Subcutaneous abdominal adipose tissue (tissue), 5 donors: ENCODE data around the gene XIAP.
"Not testable (repeated sequence)": the region's sequence is repeated elsewhere in the genome, so short reads cannot be mapped to it uniquely, and the experiment has no call there.

ENCODE experiments used
- H3K27ac ChIP-seq: one replicate; pipeline ENCODE4 v1.7.0; 2013; ENCODE audit warnings: low read depth, mild to moderate bottlenecking, inconsistent platforms, low read length, moderate library complexity
- H3K27me3 ChIP-seq, 5 donors: one replicate each; pipeline ENCODE4 v1.7.0; 2013; ENCODE audit warnings: low read length in 5 of 5, inconsistent platforms in 1 of 5; ENCODE audit not compliant: control insufficient read depth in 5 of 5, insufficient read depth in 4 of 5
- H3K36me3 ChIP-seq, 5 donors: one replicate each; pipeline ENCODE4 v1.7.0; 2013; ENCODE audit warnings: low read length in 5 of 5; ENCODE audit not compliant: control insufficient read depth in 5 of 5, insufficient read depth in 5 of 5
- H3K4me1 ChIP-seq, 5 donors: one replicate each; pipeline ENCODE4 v1.7.0; 2013; ENCODE audit warnings: low read length in 5 of 5, mild to moderate bottlenecking in 3 of 5, moderate library complexity in 1 of 5; ENCODE audit not compliant: control insufficient read depth in 5 of 5, insufficient read depth in 5 of 5
- H3K4me3 ChIP-seq, 5 donors: one replicate each; pipeline ENCODE4 v1.7.0; 2013; ENCODE audit warnings: low read length in 5 of 5, low read depth in 1 of 5
- H3K9ac ChIP-seq, 5 donors: one replicate each; pipeline ENCODE4 v1.7.0; 2013; ENCODE audit warnings: low read length in 5 of 5, mild to moderate bottlenecking in 4 of 5, moderate library complexity in 3 of 5
- H3K9me3 ChIP-seq, 5 donors: one replicate each; pipeline ENCODE4 v1.7.0; 2013; ENCODE audit warnings: low read length in 5 of 5; ENCODE audit not compliant: control insufficient read depth in 5 of 5
- donor health status: healthy.
- donor health status: healthy.
- donor health status: healthy.
- donor health status: healthy.
- donor health status: healthy.

Gene XIAP

GRCh38 chrX:123835661-123836371 is 24.0 kb upstream of the XIAP start:
- Histone ChIP-seq H3K9me3 (no peaks in the 10 kb centered on the region), H3K27ac (no peak overlapping the region), H3K9ac (no peak overlapping the region), H3K36me3 (no peaks in the 10 kb centered on the region), H3K4me1 (peaks cover 0 to 3% (median 0%) of the 10 kb centered on the region in 5 donors), H3K4me3 (no peak overlapping the region), H3K27me3 (peaks cover 0 to 4% (median 0%) of the 10 kb centered on the region in 5 donors)

- not testable (repeated sequence) for H3K4me3 ChIP-seq, H3K36me3 ChIP-seq, H3K9ac ChIP-seq, H3K9me3 ChIP-seq, H3K4me1 ChIP-seq, H3K27ac ChIP-seq, H3K27me3 ChIP-seq
These were observed 14.7 kb upstream of the XIAP start for GRCh38 chrX:123845129-123845528.

GRCh38 chrX:123846577-123847038 is 13.2 kb upstream of the XIAP start:
- H3K4me3 ChIP-seq = no peak overlapping the region
- no peak overlapping the region for H3K27ac ChIP-seq
- no peaks in the 10 kb centered on the region for H3K36me3 ChIP-seq
- H3K27me3 ChIP-seq = no peaks in the 10 kb centered on the region
- H3K4me1 ChIP-seq = no peaks in the 10 kb centered on the region
- H3K9me3 ChIP-seq = no peaks in the 10 kb centered on the region
- no peak overlapping the region for H3K9ac ChIP-seq

GRCh38 chrX:123847056-123847455 is 12.8 kb upstream of the XIAP start:
- no peaks in the 10 kb centered on the region for H3K36me3 ChIP-seq
- no peak overlapping the region for H3K4me3 ChIP-seq
- H3K9me3 ChIP-seq = no peaks in the 10 kb centered on the region
- no peaks in the 10 kb centered on the region for H3K27me3 ChIP-seq
- H3K9ac ChIP-seq = no peak overlapping the region
- H3K4me1 ChIP-seq = no peaks in the 10 kb centered on the region
- H3K27ac ChIP-seq = no peak overlapping the region

- Histone ChIP-seq H3K27ac (no peak overlapping the region), H3K36me3 (no peaks in the 10 kb centered on the region), H3K27me3 (no peaks in the 10 kb centered on the region), H3K4me1 (no peaks in the 10 kb centered on the region), H3K4me3 (no peak overlapping the region), H3K9me3 (no peaks in the 10 kb centered on the region), H3K9ac (no peak overlapping the region)
These were observed 10.8 kb upstream of the XIAP start for GRCh38 chrX:123849096-123849495.

GRCh38 chrX:123849906-123850305 is 9.9 kb upstream of the XIAP start:
- H3K4me3 ChIP-seq = not testable (repeated sequence)

GRCh38 chrX:123851079-123851478 is 8.8 kb upstream of the XIAP start:
- Histone ChIP-seq H3K27ac (no peak overlapping the region), H3K9ac (no peak overlapping the region), H3K4me1 (no peaks in the 10 kb centered on the region), H3K9me3 (no peaks in the 10 kb centered on the region), H3K36me3 (no peaks in the 10 kb centered on the region), H3K27me3 (no peaks in the 10 kb centered on the region), H3K4me3 (no peak overlapping the region)

More at GRCh38 chrX:123849906-123850305, 9.9 kb upstream of the XIAP start:
- H3K9ac ChIP-seq, H3K4me1 ChIP-seq, H3K27me3 ChIP-seq, H3K36me3 ChIP-seq, H3K9me3 ChIP-seq, H3K27ac ChIP-seq: not testable (repeated sequence)

GRCh38 chrX:123854329-123854728 is 5.5 kb upstream of the XIAP start:
- Histone ChIP-seq H3K27me3 (no peaks in the 10 kb centered on the region), H3K9me3 (no peaks in the 10 kb centered on the region), H3K27ac (no peak overlapping the region), H3K4me1 (peaks cover 2 to 7% (median 5%) of the 10 kb centered on the region in 5 donors), H3K9ac (no peak overlapping the region), H3K36me3 (no peaks in the 10 kb centered on the region), H3K4me3 (no peak overlapping the region)

- H3K9me3 ChIP-seq = no peaks in the 10 kb centered on the region
- H3K27ac ChIP-seq = peak overlapping the region; percentile 26
- H3K36me3 ChIP-seq = no peaks in the 10 kb centered on the region
- H3K4me3 ChIP-seq = peak overlapping the region; percentile 25 to 78 (median 73)
- H3K4me1 ChIP-seq = peaks cover 2 to 13% (median 10%) of the 10 kb centered on the region in 5 donors
- H3K9ac ChIP-seq = peak overlapping the region in 3 of 5 donors; percentile 11 to 86 (median 48)
- H3K27me3 ChIP-seq = no peaks in the 10 kb centered on the region
These were observed 426 bp upstream of the XIAP start for GRCh38 chrX:123859409-123859845.

- H3K27ac ChIP-seq = peak overlapping the region; percentile 96
- H3K4me1 ChIP-seq = peaks cover 2 to 13% (median 10%) of the 10 kb centered on the region in 5 donors
- H3K9me3 ChIP-seq = no peaks in the 10 kb centered on the region
- H3K36me3 ChIP-seq = no peaks in the 10 kb centered on the region
- peak overlapping the region; percentile 71 to 78 (median 73) for H3K4me3 ChIP-seq
- no peaks in the 10 kb centered on the region for H3K27me3 ChIP-seq
- peak overlapping the region in 4 of 5 donors; percentile 16 to 87 (median 74) for H3K9ac ChIP-seq
These were observed 1.1 kb downstream of the XIAP start for GRCh38 chrX:123860983-123861382.
